ENCODE data around the gene PEX5L.

- TF ChIP-seq NFRKB (IDR thresholded peaks at IDR 0.05) (no peak), TARDBP (IDR thresholded peaks at IDR 0.05) (no peak), SUZ12 (IDR thresholded peaks at IDR 0.05) (no peak), FOXM1 (IDR thresholded peaks at IDR 0.05; ENCODE audit: borderline replicate concordance) (no peak), SP1 (IDR thresholded peaks at IDR 0.05) (no peak), L3MBTL2 (conservative IDR thresholded peaks at IDR 0.05) (no peak)
Measured at GRCh38 chr3:179953993-179954870, 82.5 kb downstream of the PEX5L start.

Measured in HEK293T (cell line).